ENCODE measurements around the gene MAGI2. TPM values are rescaled to one million over a fixed set of nuclear protein-coding genes. Genes with fewer than 3 reads are reported as not detected.

Gene MAGI2
- total RNA-seq, 1 experiment from 2014 or later: 0.34 TPM

- ChIA-PET POLR2A (ENCODE audit: low non-redundant PET) (no interaction called here), CTCF (no interaction called here)
These were observed 315.5 kb downstream of the MAGI2 start for GRCh38 chr7:79137942-79138341.

GRCh38 chr7:79132844-79133451 is 320.5 kb downstream of the MAGI2 start:
- POLR2A ChIA-PET (ENCODE audit: low non-redundant PET): no interaction called here
- intact Hi-C loops (cut with micrococcal nuclease; ENCODE audit: unreplicated experiment): no loop called here
- BruUV-seq (replicated peaks): no TSS peak
- no peak for DNase-seq (ENCODE audit: low spot score)
- TF ChIP-seq CTCF (conservative IDR thresholded peaks at IDR 0.05; ENCODE audit: low read depth, low read length): no peak
- no peak for TF ChIP-seq EZH2 (IDR thresholded peaks at IDR 0.05; ENCODE audit: borderline replicate concordance, low read depth, low read length, poor library complexity, severe bottlenecking)
- CTCF ChIA-PET: no interaction called here
- Histone ChIP-seq H3K4me3 (ENCODE audit: low read depth, low read length, poor library complexity, severe bottlenecking) (no peak overlapping the region), H3K9me3 (ENCODE audit: low read depth, low read length, poor library complexity, severe bottlenecking) (no peaks in the 10 kb centered on the region), H3K27ac (ENCODE audit: low read depth, low read length, poor library complexity, severe bottlenecking) (no peak overlapping the region), H3K4me1 (ENCODE audit: insufficient read depth, low read length, poor library complexity, severe bottlenecking) (no peaks in the 10 kb centered on the region), H3K36me3 (ENCODE audit: insufficient read depth, low read length, poor library complexity, severe bottlenecking) (no peaks in the 10 kb centered on the region), H3K27me3 (replicated peaks; ENCODE audit: insufficient read depth, low read depth, low read length, poor library complexity) (no peaks in the 10 kb centered on the region)

More at GRCh38 chr7:79137942-79138341, 315.5 kb downstream of the MAGI2 start:
- TF ChIP-seq CTCF (conservative IDR thresholded peaks at IDR 0.05; ENCODE audit: low read depth, low read length): no peak
- TF ChIP-seq EZH2 (IDR thresholded peaks at IDR 0.05; ENCODE audit: borderline replicate concordance, low read depth, low read length, poor library complexity, severe bottlenecking): no peak
- H3K9me3 ChIP-seq (ENCODE audit: low read depth, low read length, poor library complexity, severe bottlenecking): no peaks in the 10 kb centered on the region
- no peak for DNase-seq (ENCODE audit: low spot score)
- intact Hi-C loops (cut with micrococcal nuclease; ENCODE audit: unreplicated experiment): no loop called here
- BruUV-seq (replicated peaks): no TSS peak
- no peaks in the 10 kb centered on the region for H3K27me3 ChIP-seq (replicated peaks; ENCODE audit: insufficient read depth, low read depth, low read length, poor library complexity)
- H3K27ac ChIP-seq (ENCODE audit: low read depth, low read length, poor library complexity, severe bottlenecking): no peak overlapping the region
- no peak overlapping the region for H3K4me3 ChIP-seq (ENCODE audit: low read depth, low read length, poor library complexity, severe bottlenecking)
- no peaks in the 10 kb centered on the region for H3K4me1 ChIP-seq (ENCODE audit: insufficient read depth, low read length, poor library complexity, severe bottlenecking)
- H3K36me3 ChIP-seq (ENCODE audit: insufficient read depth, low read length, poor library complexity, severe bottlenecking): no peaks in the 10 kb centered on the region

GRCh38 chr7:79130715-79131114 is 322.8 kb downstream of the MAGI2 start:
- TF ChIP-seq EZH2 (IDR thresholded peaks at IDR 0.05; ENCODE audit: borderline replicate concordance, low read depth, low read length, poor library complexity, severe bottlenecking) (no peak), CTCF (conservative IDR thresholded peaks at IDR 0.05; ENCODE audit: low read depth, low read length) (no peak)
- H3K9me3 ChIP-seq (ENCODE audit: low read depth, low read length, poor library complexity, severe bottlenecking): no peaks in the 10 kb centered on the region
- intact Hi-C loops (cut with micrococcal nuclease; ENCODE audit: unreplicated experiment): no loop called here
- no peaks in the 10 kb centered on the region for H3K36me3 ChIP-seq (ENCODE audit: insufficient read depth, low read length, poor library complexity, severe bottlenecking)
- no TSS peak for BruUV-seq (replicated peaks)
- ChIA-PET POLR2A (ENCODE audit: low non-redundant PET) (no interaction called here), CTCF (no interaction called here)
- H3K4me3 ChIP-seq (ENCODE audit: low read depth, low read length, poor library complexity, severe bottlenecking): no peak overlapping the region
- H3K4me1 ChIP-seq (ENCODE audit: insufficient read depth, low read length, poor library complexity, severe bottlenecking): no peaks in the 10 kb centered on the region
- H3K27me3 ChIP-seq (replicated peaks; ENCODE audit: insufficient read depth, low read depth, low read length, poor library complexity): no peaks in the 10 kb centered on the region
- DNase-seq (ENCODE audit: low spot score): no peak
- H3K27ac ChIP-seq (ENCODE audit: low read depth, low read length, poor library complexity, severe bottlenecking): no peak overlapping the region

Data from A673 (cell line).